CD4-positive, alpha-beta T cell treated with Interleukin-15 for 1 hour (primary cell): ENCODE measurements around the gene FAM184B.

Experiments used
- DNase-seq: peaks from one replicate; pipeline ENCODE4 v3.0.0-alpha.2; 2020

Gene FAM184B

DNA sequence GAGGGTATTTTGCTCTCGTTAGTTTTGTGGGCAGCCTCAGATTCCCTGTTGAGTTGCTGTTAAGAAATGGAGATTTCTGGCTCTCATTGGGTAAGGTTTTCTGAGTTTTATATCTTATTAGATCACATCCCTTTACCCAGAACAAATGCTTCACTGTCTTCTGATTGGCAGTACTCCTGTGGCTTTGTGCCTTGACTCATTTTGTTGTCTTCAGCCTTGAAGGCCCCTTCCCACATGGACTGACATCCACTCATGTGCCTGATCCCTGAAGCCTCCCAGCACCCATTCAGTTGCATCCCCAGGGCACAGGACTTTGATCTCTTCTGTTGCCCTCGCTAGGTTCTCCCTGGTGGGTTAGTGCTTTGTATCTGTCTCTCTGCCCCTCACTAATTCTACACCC is 156.6 kb downstream of the FAM184B start:
- DNase-seq: no peak

DNA sequence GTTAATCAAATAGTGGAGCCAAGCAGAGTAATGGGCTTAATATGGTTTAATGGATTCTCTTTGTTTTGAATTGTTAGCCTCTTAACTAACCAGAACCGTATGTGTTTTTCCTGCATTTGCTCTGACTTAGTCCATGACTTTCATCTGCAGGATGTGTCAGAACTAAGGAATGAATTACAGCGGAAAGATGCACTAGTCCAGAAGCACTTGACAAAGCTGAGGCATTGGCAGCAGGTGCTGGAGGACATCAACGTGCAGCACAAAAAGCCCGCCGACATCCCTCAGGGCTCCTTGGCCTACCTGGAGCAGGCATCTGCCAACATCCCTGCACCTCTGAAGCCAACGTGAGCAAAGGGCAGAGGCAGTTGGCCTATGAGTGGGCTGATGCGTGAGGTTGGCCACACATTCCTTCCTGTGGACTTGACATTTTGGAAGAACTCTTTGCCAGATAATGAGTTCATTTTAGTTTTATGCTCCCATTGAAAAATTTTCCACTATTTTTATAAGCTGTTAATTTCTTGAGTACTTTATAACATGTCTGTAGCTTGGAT is 157.9 kb downstream of the FAM184B start:
- DNase-seq: no peak

DNA sequence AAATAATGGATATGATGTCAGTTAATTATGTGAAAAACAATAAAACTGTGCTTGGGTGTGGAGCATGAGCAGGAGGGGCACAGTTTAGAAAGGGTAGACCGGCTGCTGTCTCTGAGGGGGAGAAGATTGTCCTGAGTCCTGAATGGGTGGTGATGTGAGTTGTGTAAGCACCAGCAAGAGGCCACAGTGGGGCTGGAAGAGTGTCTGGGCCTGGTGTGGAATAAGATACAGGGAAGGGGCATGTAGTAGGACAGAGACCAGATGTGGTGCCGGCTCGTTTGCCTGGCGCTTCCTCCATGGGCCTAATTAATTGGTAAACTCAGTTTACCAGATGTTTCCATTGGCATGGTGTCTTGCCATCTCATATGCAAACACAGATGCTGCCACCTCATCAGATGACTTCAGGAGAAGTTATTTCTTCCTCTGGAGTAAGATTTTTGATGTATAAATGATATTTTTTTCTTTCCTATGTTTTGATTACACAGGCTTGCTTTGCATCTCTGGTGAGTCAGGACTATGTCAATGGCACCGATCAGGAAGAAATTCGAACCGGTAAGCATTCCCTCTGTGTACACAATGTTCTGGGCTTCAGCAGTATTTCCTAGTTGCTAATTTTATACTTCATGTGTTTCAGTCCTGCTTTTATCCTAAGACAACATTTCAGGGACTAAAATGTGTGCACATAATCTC is 161.9 kb downstream of the FAM184B start:
- no peak for DNase-seq

DNA sequence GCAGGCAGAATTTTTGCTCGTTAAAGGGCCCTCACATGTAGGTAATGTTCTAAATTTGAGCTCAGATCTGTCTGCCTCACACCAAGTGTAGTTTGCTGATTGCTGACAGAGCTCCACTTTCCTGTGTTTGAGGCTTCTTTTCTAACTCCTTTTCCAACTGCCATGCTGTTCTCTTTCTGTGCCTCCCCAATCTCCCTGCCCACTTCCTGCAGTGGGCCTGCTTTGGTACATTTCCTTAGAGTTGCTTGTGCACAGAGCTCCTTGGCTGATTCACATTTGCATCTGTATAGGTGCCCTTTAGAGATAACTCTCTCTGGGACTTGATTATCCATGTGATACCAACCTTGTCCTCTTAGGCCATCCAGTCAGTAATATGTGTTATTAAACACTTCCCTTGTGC is 162.5 kb downstream of the FAM184B start:
- no peak for DNase-seq

DNA sequence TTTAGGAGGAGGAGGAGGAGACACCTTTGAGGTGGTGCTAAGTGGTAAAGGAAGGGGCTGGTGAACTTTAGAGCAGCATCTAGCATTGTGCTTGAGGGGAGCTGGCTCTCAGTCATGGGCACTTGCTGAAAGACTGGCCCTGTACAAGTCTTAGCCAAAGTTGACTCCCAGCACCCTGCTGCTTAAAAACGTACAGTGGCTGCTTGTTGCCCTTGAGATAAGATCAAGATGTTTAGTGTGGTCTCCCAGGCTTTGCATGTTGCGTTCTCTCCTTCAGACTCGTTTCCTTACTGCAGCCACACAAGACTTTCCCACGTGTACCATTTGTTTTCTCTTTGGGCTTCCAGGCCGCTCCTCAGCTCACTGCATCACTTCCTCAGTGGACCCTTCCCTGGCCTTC is 165.1 kb downstream of the FAM184B start:
- no peak for DNase-seq

DNA sequence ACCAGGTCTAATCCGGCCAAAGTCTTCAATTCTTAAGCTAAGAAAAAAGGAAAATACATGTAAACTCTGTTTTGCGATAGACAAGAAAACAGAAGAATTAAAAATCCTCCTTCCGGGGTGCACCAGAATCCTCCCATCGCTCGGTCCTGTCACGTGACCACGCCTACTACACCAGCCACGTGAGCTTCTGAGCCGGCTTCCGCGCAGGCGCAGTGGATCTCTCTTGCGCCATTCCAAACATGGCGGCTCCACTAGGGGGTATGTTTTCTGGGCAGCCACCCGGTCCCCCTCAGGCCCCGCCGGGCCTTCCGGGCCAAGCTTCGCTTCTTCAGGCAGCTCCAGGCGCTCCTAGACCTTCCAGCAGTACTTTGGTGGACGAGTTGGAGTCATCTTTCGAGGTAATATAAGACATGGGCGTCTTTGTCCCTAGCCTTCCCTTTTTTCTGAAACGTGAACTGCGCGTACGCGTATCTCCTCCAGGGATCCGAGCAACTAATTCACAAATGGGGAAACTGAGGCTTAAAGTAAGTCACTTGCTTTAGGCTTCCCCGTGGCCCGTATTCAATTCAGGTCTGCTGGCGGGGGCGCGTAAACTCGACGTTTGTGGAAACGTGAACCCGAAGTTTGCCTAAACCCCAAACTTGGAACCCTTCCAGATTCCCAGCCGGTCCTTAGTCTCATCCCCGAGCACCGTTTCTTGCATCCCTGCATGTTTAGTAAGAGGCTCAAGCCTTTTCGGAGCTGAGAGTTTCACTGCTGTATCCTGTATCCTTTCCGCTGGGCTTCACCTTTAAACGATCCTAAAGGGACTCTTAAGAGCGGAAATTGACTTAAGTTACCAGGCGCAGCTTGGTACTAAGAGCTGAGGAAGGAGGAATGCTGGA is 166.8 kb downstream of the FAM184B start, which contains the start of gene MED28:
Gene MED28, plus strand, starts transcription at position 226 of the 884 bp plus-strand sequence. Its CDS starts 14 bp downstream, at position 240.
- peak; percentile 95 for DNase-seq

DNA sequence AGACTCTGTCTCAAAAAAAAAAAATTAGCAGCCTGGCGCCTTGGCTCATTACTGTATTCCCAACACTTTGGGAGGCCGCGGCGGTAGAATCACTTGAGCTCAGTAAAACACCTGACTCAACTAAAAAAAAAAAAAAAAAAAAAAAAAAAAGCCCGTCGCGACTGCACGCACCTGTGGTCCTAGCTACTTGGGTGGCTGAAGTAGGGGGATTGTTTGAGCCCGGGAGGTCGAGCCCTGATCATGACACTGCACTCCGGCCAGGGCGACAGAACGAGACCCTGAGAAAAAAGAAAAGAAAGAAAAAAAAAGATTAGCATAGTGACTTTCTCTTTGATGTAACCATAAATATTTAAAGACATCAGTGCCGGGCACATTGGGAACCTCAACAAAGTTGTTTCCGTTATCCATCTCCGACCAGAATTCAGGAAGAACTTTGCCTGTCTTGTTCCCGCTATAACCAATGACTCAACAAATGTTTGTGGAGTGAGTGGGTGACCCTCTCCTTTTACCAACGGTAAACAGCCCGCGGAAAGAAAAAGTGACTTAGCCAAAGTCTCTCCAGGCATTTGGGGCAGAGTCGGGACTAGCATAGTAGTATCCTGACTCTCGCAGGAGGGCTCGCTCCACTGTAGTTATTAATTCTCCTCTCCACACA is 167.5 kb downstream of the FAM184B start:
- DNase-seq: no peak

DNA sequence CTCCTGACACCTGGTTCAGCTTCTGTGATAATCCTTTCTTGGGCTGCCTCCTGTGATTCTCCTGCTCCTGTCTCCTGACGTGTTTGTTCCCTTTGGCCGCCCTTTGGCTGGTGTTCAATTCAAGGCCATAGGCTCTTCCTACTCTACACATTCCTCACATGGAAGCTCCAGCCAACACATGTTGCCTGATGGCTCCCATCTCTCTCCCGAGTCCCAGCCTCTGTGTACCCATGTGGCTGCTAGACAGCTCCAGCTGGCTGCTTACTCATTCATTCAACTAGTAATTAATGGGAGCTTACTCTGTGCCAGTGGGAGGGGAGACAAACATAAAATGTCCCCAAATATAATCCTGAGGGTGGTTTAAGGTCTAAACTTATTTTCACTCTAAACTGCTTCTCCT is 176.2 kb downstream of the FAM184B start:
- no peak for DNase-seq

DNA sequence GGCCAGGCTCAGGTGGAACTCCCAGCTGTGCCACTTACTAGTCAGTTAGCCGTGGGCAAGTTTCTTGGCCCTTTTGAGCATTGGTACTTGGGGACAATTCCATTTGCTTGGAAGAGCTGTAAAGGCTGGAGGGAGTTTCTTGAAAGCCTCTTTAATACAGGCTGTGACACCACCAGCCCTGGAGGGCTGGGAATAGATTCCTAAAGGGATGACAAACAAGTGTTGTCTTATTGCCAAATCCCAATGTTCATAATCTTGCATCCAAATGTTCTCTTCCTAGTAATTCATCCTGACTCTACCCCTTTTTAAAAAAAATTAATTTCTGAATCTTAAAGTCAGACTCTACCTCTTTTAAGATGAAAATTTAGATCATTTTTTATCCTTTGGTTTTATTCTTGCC is 181.6 kb downstream of the FAM184B start:
- no peak for DNase-seq

DNA sequence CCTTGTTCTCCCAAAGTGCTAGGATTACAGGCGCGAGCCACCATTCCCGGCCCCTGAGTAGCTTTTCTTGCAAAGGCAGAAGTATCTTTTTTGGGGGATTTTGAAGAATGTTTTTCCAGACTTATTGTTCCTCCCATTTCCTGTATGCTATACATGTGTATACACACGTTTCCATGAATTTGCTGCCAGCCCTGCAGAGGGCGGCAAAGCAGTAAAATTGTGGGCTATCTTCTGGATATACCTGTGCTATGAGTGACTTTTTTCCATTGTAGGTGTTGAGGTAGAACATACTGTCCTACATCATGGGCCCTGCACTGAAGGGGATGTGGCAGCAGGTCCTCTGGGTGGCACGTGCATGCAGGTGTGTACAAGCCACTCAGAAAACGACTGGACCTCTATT is 183.9 kb downstream of the FAM184B start:
- no peak for DNase-seq

DNA sequence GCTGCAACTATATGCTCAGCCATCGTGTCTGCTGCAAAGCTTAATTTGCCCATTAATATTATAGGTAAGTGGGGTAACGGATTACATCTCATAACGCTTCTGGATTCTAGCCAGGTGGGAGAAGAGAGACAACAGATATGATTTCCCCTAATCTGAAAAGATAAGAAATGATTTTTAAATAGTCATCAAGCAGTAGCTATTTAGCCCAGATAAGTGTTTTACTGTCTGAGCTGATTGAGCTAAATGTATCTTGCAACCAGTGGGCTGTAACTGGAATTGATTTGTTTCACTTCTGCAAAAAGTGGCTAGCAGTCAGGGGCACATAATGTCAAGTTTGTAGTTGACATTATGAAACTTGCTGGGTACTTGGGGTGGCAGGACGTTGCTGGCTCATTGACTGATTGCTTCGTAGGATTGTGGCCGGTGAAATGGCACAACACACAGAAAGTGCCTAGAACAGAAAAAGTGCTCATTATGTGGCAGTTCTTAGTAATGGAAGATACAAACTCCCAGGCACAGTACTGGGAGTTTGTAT is 185.9 kb downstream of the FAM184B start:
- DNase-seq: peak; percentile 37

DNA sequence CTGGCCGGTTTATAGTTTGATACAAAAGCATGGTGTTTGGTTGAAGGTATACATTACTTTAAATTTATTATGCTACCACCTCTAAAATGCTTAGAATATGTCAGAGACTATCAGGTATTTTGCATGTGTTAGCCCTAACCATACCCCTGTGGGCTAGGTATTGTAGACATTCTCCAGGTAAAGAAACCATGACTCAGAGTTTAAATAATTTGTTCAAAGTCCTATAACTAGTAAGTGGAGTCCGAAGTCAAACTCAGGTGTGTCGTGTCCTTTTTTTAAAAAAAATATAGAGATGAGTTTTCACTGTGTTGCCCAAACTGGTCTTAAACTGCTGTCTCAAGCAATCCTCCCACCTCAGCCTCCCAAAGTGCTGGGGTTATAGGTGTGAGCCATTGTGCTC is 192.1 kb downstream of the FAM184B start:
- no peak for DNase-seq

DNA sequence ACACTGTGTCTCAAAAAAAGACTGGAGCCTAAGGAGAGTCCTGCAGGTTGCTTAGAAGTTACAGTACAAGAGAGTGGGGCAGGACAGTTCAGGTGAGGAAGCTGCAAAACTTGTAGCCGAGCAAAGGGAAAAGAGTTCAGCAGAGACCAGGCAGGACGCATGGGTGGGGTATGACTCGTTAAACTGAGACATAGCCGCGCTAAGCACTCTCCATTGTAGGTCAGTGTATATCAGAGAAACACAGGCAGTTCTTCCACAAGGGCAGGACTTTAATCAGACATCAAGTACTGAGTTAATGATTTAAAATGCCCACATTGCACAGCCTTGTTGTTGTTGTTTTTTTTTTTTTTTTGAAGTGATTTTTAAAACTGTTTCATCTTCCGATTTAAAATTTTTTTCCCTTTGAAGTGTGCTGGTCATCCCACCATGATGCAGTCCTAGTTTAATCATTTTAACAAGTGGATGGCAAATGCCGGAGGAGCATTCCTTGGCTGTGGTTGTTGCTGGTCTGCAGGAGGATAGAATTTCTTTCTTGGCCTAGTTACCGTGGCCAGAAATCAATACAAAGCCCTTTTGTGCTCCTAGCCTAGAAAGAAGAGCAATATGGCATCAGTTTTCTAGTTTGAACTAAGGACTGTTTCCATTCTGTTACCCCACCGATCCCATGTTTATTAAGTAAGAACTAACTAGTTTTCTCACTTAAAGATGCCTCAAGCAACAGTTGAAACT is 194.2 kb downstream of the FAM184B start:
- no peak for DNase-seq

DNA sequence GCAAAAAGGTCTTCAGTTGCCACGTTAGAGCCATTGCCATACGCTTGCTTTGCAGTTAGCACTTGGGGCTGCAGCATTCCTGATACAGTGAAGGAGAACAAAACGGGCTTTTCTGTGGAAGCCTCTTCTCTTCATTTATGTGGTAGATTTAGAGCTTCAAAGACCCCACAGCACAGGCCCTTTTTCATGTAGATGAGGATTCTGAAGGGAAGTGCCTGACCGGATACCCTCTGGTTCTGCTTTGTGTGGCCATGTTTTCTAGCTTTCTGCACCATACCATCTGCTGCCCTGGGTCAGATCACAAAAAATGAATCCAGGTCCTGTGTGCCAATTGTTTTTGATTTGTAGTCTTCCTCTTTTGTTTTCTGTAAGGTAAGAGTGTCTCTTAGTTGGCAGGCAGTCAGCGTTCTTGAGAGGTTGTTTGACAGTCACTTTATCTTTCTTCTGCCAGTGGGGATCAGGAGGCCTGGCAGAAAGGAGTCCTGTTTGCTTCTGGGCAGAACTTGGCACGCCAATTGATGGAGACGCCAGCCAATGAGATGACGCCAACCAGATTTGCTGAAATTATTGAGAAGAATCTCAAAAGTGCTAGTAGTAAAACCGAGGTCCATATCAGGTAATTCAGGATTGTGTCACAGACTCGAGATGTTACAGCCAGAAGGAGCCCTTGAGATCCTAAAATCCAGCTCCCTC is 196.8 kb downstream of the FAM184B start:
- DNase-seq: no peak

DNA sequence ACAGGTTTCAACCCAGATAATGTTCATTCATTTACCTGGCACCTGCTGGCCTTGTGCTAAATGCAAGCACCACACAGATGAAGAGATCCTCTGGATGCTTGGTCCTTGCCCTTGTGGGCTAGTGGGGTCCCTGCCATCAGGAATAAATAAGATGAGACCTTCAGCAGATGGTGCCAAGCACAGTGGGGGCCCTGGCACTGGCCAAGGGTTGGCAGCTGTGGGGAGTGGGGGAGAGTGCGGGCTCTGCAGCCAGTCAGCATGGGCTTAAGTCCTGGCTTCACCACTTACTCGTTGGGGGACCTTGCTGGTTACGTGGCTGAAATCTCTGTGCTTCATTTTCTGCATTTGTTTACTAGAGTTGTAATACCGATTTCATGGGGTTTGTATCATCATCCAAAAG is 197.5 kb downstream of the FAM184B start:
- DNase-seq: no peak

DNA sequence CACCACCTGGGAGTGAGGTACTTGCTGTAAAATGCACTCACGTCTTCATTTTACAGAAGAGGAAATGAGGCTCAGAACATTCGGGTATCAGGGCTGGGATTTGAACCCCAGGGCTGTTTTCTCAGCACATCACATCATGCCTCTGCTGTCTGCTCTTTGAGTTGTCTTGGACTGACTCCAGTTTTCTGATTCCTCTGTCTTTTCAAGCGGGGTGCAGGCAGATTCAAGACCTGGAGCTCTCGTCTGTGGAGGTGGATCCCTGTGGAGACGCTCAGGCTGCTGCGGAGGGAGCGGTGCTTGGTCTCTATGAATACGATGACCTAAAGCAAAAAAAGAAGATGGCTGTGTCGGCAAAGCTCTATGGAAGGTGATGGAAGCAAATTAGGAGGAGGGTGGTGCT is 198.1 kb downstream of the FAM184B start:
- no peak for DNase-seq

DNA sequence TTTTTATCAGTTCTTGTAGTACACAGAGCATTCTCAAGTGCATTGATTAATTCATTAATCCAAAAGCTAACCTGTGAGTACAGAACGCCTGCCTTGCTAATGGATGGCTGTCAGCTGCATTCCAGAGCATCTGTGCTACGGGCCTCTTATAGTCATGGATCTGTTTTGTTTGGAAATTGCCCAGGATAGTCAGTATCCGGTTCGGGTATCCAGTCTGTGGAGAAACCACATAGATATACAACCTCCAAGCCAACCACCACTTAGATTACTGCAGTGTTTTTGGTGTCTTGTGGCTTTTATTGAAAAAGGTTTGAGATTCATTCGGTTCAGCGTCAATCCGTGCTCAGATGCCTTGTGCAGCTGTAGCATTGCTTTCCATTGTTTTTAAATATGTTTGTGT is 200.5 kb downstream of the FAM184B start:
- DNase-seq: no peak
